ENCODE results near the gene SGSM1. TPM values are rescaled to one million over a fixed set of nuclear protein-coding genes. Genes with fewer than 3 reads are reported as not detected.

SGSM1 gene
- total and polyA plus RNA-seq, 4 donors: 0.57 to 4.5 (median 2.7) TPM

- DNase-seq (no peak), ATAC-seq (ENCODE audit: insufficient read depth, low FRiP score) (no peak)
- H3K36me3 ChIP-seq (ENCODE audit: control insufficient read depth in 4 of 4, insufficient read depth in 4 of 4, low read length in 4 of 4): no peaks in the 10 kb centered on the region
These were observed 14.6 kb upstream of the SGSM1 start for GRCh38 chr22:24791362-24791761.

GRCh38 chr22:24796056-24796455 lies 10.0 kb upstream of the SGSM1 start:
- no peak overlapping the region for H3K4me3 ChIP-seq
- no peaks in the 10 kb centered on the region for H3K27me3 ChIP-seq (ENCODE audit: control insufficient read depth in 3 of 3, insufficient read depth in 3 of 3, low read length in 2 of 3)
- no peak for DNase-seq
- H3K36me3 ChIP-seq (ENCODE audit: control insufficient read depth in 4 of 4, insufficient read depth in 4 of 4, low read length in 4 of 4): no peaks in the 10 kb centered on the region
- no peaks in the 10 kb centered on the region for H3K9me3 ChIP-seq (ENCODE audit: control insufficient read depth in 4 of 4, insufficient read depth in 3 of 4, low read length in 3 of 4)
- H3K9ac ChIP-seq (ENCODE audit: insufficient read depth in 1 of 2, low read length in 2 of 2): no peak overlapping the region
- ATAC-seq (ENCODE audit: insufficient read depth, low FRiP score): no peak
- H3K4me1 ChIP-seq (ENCODE audit: control insufficient read depth in 5 of 5, insufficient read depth in 5 of 5, low read length in 5 of 5): no peaks in the 10 kb centered on the region
- 63 to 73% methylated on average over 3 of the region's 3 CpGs for WGBS, 2 donors
- no peak for TF ChIP-seq CTCF (IDR thresholded peaks at IDR 0.05; ENCODE audit: control extremely low read depth, extremely low read depth)
- H3K27ac ChIP-seq (ENCODE audit: low read depth in 1 of 2, low read length in 1 of 2): no peak overlapping the region

More at GRCh38 chr22:24791362-24791761, 14.6 kb upstream of the SGSM1 start:
- Histone ChIP-seq H3K27me3 (ENCODE audit: control insufficient read depth in 3 of 3, insufficient read depth in 3 of 3, low read length in 2 of 3) (no peaks in the 10 kb centered on the region), H3K9ac (ENCODE audit: insufficient read depth in 1 of 2, low read length in 2 of 2) (no peak overlapping the region), H3K27ac (ENCODE audit: low read depth in 1 of 2, low read length in 1 of 2) (no peak overlapping the region), H3K9me3 (ENCODE audit: control insufficient read depth in 4 of 4, insufficient read depth in 3 of 4, low read length in 3 of 4) (no peaks in the 10 kb centered on the region), H3K4me3 (no peak overlapping the region), H3K4me1 (ENCODE audit: control insufficient read depth in 5 of 5, insufficient read depth in 5 of 5, low read length in 5 of 5) (no peaks in the 10 kb centered on the region)
- TF ChIP-seq CTCF (IDR thresholded peaks at IDR 0.05; ENCODE audit: control extremely low read depth, extremely low read depth): no peak
- WGBS, 2 donors: 91% methylated on average over 6 of the region's 6 CpGs

GRCh38 chr22:24796860-24797259 lies 9.2 kb upstream of the SGSM1 start:
- TF ChIP-seq CTCF (IDR thresholded peaks at IDR 0.05; ENCODE audit: control extremely low read depth, extremely low read depth): no peak
- Histone ChIP-seq H3K27ac (ENCODE audit: low read depth in 1 of 2, low read length in 1 of 2) (no peak overlapping the region), H3K36me3 (ENCODE audit: control insufficient read depth in 4 of 4, insufficient read depth in 4 of 4, low read length in 4 of 4) (no peaks in the 10 kb centered on the region), H3K9me3 (ENCODE audit: control insufficient read depth in 4 of 4, insufficient read depth in 3 of 4, low read length in 3 of 4) (no peaks in the 10 kb centered on the region), H3K4me1 (ENCODE audit: control insufficient read depth in 5 of 5, insufficient read depth in 5 of 5, low read length in 5 of 5) (no peaks in the 10 kb centered on the region), H3K9ac (ENCODE audit: insufficient read depth in 1 of 2, low read length in 2 of 2) (no peak overlapping the region), H3K27me3 (ENCODE audit: control insufficient read depth in 3 of 3, insufficient read depth in 3 of 3, low read length in 2 of 3) (no peaks in the 10 kb centered on the region), H3K4me3 (no peak overlapping the region)
- DNase-seq (no peak), ATAC-seq (ENCODE audit: insufficient read depth, low FRiP score) (no peak)
- WGBS, 2 donors: 76 to 82% methylated on average over 4 of the region's 4 CpGs

GRCh38 chr22:24801901-24802465 lies 4.0 kb upstream of the SGSM1 start:
- H3K36me3 ChIP-seq (ENCODE audit: control insufficient read depth in 4 of 4, insufficient read depth in 4 of 4, low read length in 4 of 4): no peaks in the 10 kb centered on the region
- no peak overlapping the region for H3K27ac ChIP-seq (ENCODE audit: low read depth in 1 of 2, low read length in 1 of 2)
- H3K27me3 ChIP-seq (ENCODE audit: control insufficient read depth in 3 of 3, insufficient read depth in 3 of 3, low read length in 2 of 3): no peaks in the 10 kb centered on the region
- peaks cover 0 to 3% (median 0%) of the 10 kb centered on the region in 5 donors for H3K4me1 ChIP-seq (ENCODE audit: control insufficient read depth in 5 of 5, insufficient read depth in 5 of 5, low read length in 5 of 5)
- no peak for TF ChIP-seq CTCF (IDR thresholded peaks at IDR 0.05; ENCODE audit: control extremely low read depth, extremely low read depth)
- H3K4me3 ChIP-seq: no peak overlapping the region
- 78 to 87% methylated on average over 6 of the region's 6 CpGs for WGBS, 2 donors
- ATAC-seq (ENCODE audit: insufficient read depth, low FRiP score) (no peak), DNase-seq (no peak)
- no peaks in the 10 kb centered on the region for H3K9me3 ChIP-seq (ENCODE audit: control insufficient read depth in 4 of 4, insufficient read depth in 3 of 4, low read length in 3 of 4)
- no peak overlapping the region for H3K9ac ChIP-seq (ENCODE audit: insufficient read depth in 1 of 2, low read length in 2 of 2)

Measured in lung (tissue), 12 donors.